Choroid plexus epithelial cell (primary cell): Measurements from ENCODE around the gene MAFB.

Experiments used
- DNase-seq: peaks from one replicate; pipeline ENCODE4 v3.0.0-alpha.2; 2010; ENCODE audit warnings: low read depth
- H3K4me3 ChIP-seq: 2 replicates; pipeline ENCODE4 v1.5.1; 2011; ENCODE audit warnings: low read depth, mild to moderate bottlenecking, control low read depth, low read length, moderate library complexity
- TF ChIP-seq, protein P1 (sequence below): conservative IDR thresholded peaks from 2 replicates; pipeline ENCODE4 v1.5.1; 2011; ENCODE audit warnings: low read depth, mild to moderate bottlenecking, control low read depth, inconsistent platforms, low read length, moderate library complexity

Gene MAFB

DNA sequence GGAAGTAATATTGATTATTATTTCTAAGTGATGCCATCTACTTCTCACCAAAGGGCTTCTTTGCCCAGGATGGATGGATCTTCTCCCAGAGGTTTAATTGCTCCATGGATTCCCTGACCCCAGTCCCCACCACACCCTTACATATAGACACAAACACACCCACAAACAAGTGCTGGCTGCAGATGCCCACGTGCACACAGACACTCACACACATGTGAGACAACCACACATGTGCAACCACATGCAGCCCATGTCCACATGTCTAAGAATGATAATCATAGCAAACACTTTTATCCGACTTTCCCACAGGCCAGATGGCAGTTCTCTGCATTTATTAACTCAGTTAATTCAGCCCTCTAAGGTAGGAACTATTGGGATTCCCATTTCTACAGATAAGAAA, 44.2 kb downstream of the MAFB start:
- TF ChIP-seq, protein P1, sequence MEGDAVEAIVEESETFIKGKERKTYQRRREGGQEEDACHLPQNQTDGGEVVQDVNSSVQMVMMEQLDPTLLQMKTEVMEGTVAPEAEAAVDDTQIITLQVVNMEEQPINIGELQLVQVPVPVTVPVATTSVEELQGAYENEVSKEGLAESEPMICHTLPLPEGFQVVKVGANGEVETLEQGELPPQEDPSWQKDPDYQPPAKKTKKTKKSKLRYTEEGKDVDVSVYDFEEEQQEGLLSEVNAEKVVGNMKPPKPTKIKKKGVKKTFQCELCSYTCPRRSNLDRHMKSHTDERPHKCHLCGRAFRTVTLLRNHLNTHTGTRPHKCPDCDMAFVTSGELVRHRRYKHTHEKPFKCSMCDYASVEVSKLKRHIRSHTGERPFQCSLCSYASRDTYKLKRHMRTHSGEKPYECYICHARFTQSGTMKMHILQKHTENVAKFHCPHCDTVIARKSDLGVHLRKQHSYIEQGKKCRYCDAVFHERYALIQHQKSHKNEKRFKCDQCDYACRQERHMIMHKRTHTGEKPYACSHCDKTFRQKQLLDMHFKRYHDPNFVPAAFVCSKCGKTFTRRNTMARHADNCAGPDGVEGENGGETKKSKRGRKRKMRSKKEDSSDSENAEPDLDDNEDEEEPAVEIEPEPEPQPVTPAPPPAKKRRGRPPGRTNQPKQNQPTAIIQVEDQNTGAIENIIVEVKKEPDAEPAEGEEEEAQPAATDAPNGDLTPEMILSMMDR = no peak
- no peak overlapping the region for H3K4me3 ChIP-seq
- no peak for DNase-seq

DNA sequence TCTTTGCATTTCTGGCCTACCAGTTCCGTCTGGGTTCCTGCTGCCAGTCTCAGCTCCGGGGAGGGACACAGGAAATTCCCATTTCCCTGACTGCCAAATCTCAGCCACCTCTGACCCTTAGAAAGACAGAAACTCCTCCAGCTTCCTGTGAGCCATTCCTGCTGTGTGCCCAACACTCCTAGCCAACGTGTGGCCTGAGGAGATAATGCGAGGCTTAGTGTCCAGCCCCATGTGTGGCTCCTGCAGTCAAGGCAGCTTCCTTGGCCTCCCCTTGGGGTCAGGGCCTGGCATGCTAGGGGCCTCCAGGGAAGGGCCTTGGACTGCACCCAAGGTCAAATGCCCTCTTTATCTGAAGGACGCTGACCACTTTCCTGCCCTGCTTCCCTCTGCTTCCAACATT, 45.1 kb downstream of the MAFB start:
- DNase-seq = no peak
- TF ChIP-seq, protein P1 = no peak
- no peak overlapping the region for H3K4me3 ChIP-seq

DNA sequence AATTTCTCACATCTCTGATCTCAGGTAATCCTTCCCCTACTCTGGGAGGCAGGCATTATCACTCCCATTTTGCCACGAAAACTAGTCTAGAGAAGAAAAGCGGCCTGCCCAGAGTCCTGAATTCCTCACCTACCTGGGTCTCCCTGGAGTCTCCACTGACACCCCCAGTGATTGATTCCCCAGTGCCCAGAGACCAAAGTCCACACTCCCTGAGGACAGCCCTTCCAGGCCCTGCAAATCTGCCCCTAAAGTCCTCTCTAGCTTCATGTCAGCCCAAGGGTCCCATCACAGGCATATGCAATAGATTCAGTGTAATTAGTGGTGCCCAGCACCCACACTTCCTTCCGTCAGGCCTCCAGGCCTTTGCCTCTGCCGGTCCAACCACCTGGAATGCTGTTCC, 47.2 kb downstream of the MAFB start:
- DNase-seq = no peak
- TF ChIP-seq, protein P1 = no peak
- H3K4me3 ChIP-seq = no peak overlapping the region

DNA sequence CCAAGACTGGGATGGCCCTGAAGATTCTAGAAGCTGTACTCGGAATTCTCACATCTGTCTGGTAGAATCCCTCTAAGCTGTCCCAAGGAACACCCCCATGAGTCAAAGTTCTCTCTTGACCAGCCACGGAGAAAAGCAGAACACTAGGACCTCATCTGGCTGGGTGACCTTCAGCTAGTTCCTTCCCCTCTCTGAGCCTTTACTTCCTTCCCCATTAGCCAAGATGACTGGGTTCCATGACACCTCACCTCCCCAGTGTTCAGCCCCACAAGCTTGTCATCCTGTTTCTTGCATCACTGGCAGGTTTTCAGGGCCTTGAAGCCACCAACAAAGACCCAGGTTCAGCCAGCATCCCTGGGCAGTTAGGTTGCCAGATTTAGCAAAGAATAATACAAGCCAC, 47.8 kb downstream of the MAFB start:
- no peak for DNase-seq
- H3K4me3 ChIP-seq = no peak overlapping the region
- TF ChIP-seq, protein P1 = no peak

DNA sequence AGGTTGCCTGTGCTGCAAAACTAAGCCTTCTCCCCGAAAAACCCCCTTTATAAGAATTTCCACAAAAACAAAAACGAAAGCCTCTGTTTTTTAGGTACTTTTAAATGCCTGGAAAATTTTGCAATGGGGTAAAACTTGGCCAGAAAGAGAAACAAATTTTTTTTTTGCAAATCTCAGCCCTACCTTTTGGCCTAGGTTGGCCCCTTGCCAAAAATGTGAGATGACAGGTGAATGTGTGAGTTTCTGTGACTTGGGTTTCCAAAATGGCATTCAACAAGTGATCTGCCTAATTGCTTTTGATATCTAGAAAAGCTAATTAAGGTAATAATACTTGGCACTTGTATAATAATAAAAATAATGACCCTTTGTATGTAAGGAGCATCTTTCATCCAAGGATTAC, 48.4 kb downstream of the MAFB start:
- H3K4me3 ChIP-seq = no peak overlapping the region
- no peak for DNase-seq
- TF ChIP-seq, protein P1 = no peak

DNA sequence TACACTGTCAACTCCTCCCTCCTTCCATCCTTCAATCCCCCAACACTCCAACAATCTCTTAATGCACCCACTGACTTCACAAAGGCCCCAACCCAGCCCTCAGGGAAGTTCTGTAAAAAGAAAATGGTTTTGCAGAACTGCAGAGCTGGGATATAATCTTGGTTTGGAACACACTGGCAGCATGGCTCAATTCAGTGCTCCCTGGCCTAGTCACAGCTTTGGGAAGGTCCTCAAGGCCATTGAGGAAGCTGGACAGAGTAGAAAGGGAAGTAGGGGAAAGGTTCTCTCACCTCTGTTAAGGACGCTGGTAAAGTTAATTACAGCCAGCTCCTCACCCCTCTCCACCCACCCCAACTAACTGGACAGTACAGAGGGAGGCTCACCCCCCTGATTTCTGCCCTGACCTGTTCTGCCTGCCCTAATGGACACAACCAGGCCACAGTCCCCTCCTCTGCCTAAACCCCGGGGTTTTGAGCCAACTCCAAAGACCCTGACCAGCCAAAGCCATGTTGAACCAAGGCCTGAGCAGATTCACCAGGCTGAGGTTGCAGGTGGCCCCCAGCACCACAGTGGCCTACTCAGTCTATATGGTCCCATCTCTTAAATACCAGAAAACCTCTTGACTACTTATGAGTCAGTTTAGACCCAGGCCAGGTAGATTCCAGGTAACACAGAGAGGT, 49.2 kb downstream of the MAFB start:
- no peak overlapping the region for H3K4me3 ChIP-seq
- no peak for DNase-seq
- TF ChIP-seq, protein P1 = no peak

DNA sequence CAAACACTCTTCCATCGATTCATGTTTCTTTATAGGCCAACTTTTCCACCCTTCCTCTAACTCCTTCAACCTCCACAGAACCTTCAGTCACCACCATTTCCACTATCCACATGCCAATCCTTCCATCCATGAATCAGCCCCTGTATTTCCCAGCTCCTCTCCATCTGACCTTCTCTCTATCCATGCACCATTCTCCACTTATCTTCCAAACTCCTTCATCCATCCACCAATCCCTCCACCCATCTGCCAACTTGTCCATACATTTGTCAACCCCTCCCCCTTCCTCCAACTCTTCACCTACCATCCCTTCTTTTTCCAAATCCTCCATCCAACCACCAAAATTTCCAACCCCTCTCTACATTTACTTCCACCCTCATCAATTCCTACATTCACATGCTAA, 49.9 kb downstream of the MAFB start:
- TF ChIP-seq, protein P1 = no peak
- no peak overlapping the region for H3K4me3 ChIP-seq
- no peak for DNase-seq
